ENCODE measurements around the gene ZNF277.
A peak's percentile ranks its signal among the peaks of the same experiment; 100 is the strongest.

DNA sequence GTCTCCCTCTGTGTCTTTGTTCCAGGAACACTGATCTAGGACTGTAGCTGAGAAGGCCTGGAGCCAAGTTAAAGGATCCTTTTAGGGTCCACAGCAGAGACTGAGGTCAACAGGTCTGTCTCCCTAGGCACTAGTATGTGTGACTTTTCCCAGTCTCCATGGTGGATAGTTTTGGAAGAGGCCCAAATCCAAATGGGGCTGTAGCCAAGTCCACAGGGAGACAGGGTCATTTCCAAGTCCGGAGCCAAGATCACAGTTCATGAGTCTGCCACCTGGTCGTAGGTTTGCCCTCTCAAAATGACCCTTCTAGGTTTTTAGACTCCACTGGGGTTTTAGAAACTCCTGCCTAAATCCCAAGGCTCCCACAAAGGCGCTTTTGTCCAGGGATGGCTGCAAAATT is 16.8 kb downstream of the ZNF277 start:
- TF ChIP-seq JUND (IDR thresholded peaks at IDR 0.05): peak in 1 of 2 donors; percentile 58
- no peak for TF ChIP-seq CTCF (IDR thresholded peaks at IDR 0.05; ENCODE audit: low read depth, low read length, missing input control)
- TF ChIP-seq, protein P1, sequence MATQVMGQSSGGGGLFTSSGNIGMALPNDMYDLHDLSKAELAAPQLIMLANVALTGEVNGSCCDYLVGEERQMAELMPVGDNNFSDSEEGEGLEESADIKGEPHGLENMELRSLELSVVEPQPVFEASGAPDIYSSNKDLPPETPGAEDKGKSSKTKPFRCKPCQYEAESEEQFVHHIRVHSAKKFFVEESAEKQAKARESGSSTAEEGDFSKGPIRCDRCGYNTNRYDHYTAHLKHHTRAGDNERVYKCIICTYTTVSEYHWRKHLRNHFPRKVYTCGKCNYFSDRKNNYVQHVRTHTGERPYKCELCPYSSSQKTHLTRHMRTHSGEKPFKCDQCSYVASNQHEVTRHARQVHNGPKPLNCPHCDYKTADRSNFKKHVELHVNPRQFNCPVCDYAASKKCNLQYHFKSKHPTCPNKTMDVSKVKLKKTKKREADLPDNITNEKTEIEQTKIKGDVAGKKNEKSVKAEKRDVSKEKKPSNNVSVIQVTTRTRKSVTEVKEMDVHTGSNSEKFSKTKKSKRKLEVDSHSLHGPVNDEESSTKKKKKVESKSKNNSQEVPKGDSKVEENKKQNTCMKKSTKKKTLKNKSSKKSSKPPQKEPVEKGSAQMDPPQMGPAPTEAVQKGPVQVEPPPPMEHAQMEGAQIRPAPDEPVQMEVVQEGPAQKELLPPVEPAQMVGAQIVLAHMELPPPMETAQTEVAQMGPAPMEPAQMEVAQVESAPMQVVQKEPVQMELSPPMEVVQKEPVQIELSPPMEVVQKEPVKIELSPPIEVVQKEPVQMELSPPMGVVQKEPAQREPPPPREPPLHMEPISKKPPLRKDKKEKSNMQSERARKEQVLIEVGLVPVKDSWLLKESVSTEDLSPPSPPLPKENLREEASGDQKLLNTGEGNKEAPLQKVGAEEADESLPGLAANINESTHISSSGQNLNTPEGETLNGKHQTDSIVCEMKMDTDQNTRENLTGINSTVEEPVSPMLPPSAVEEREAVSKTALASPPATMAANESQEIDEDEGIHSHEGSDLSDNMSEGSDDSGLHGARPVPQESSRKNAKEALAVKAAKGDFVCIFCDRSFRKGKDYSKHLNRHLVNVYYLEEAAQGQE (IDR thresholded peaks at IDR 0.05): no peak
- TF ChIP-seq HNF4A (conservative IDR thresholded peaks at IDR 0.05): peak; percentile 95 to 96
- TF ChIP-seq GABPA (IDR thresholded peaks at IDR 0.05 in 1 of 2, conservative IDR thresholded peaks at IDR 0.05 in 1 of 2): no peak
- TF ChIP-seq, protein P2, sequence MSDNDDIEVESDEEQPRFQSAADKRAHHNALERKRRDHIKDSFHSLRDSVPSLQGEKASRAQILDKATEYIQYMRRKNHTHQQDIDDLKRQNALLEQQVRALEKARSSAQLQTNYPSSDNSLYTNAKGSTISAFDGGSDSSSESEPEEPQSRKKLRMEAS (IDR thresholded peaks at IDR 0.05): peak; percentile 62
- peak; percentile 82 for TF ChIP-seq YY1 (IDR thresholded peaks at IDR 0.05)
- TF ChIP-seq RAD21 (IDR thresholded peaks at IDR 0.05): peak; percentile 36 to 49
